Stimulated activated CD4-positive, alpha-beta T cell treated with anti-CD3 and anti-CD28 coated beads, Interleukin-15, amount 100 ng/mL, for 1 hour (primary cell): ENCODE data around the gene IRF8.
"Not testable (repeated sequence)": the region's sequence is repeated elsewhere in the genome, so short reads cannot be mapped to it uniquely, and the experiment has no call there.

Experiments used
- DNase-seq, 2 donors: peaks; one replicate each; pipeline ENCODE4 v3.0.0-alpha.2; 2020; ENCODE audit warnings: low read depth in 1 of 2, low spot score in 1 of 2

The IRF8 gene

DNA sequence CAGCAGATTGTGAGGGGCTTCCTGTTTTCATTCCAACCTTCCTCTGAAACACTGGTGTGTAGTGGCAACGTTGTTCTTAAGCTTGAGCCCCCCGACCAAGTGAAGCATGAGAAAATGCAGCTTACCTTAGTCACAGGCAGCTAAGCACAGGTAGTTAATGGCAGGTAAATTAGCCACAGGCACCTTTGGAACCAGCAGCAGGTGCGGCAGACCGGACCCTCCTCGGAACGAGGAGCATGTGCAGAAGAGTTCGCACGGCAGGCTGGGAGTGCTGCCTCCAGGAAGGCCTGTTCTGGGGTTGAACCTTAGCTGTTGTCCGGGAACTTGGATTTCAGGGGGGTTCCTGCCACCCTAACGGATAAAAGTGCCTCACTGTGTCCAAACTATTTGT, 7.2 kb upstream of the IRF8 start:
- DNase-seq: no peak

DNA sequence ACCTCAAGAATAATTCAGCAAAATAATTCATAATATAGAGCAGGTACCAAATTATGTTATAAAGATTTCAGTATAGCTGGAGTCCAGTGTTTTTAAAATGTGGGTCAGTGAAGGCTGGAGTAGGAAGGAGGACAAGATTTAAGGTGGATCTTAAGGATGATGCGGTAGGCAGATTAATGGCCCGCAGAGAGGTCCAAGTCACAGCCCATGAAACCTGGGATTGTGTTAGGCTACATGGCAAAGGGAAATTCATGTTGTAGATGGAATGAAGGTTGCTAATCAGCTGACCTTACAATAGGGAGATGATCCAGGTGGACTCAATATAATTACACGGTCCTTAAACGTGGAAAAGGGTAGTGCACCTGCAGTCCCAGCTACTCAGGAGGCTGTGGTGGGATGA, 6.2 kb upstream of the IRF8 start:
- no peak for DNase-seq

DNA sequence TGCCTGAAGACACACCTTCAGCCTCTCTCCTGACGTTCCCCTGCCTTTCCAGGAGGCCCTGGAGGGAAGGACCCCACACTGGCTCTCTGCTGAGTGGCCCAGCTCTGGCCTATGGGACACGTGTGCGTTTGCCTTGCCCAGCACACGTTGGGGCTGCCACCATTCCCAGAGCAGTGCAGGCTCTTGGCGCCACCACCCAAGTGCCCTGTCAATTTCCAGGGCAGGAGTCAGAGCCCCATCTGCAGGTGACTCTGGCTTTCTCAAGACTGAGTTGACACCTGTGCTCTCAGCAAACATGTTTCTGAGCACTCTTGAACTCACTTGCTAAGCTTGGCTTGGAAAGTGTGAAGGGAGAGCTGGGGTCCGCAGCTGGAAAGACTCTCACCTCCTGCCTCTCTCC, 4.7 kb upstream of the IRF8 start:
- DNase-seq: no peak

DNA sequence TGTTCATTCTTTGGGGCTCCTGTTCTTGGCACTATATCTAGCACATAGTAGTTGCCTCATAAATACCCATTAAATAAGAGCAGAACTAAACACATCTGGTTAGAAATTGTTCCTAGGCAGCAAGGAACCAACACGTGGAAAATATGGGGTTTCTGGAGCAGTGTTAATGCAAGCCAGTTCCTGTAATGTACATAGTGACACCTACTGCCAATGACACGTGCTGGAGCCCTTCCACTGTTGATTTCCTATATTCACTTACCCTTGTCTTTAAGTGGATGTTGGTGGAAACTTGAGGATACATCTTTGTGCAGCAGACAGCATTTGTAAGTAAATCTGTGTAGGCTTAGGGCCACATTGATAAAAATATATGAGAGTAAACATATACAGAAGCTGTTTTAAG, 1.6 kb upstream of the IRF8 start:
- no peak for DNase-seq

DNA sequence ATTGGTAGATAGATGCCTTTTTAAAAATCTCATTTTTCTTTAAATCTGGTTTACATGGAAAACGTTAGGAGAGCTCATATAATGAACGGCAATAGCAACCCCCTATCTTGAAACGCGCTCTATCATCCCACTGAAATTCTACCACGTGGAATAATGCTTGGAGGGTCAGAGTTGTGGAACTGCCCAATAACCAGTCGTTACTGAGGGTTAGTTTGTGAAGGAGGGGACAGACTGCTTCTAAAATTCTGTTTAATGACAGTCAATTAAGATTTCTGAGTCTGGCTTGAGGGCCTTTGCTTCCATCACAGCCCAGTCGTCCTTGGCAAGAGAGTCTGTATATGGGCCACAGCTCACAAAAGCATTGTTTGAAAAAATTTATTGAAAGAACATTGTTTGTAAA, 482 bp downstream of the IRF8 start:
- no peak for DNase-seq

DNA sequence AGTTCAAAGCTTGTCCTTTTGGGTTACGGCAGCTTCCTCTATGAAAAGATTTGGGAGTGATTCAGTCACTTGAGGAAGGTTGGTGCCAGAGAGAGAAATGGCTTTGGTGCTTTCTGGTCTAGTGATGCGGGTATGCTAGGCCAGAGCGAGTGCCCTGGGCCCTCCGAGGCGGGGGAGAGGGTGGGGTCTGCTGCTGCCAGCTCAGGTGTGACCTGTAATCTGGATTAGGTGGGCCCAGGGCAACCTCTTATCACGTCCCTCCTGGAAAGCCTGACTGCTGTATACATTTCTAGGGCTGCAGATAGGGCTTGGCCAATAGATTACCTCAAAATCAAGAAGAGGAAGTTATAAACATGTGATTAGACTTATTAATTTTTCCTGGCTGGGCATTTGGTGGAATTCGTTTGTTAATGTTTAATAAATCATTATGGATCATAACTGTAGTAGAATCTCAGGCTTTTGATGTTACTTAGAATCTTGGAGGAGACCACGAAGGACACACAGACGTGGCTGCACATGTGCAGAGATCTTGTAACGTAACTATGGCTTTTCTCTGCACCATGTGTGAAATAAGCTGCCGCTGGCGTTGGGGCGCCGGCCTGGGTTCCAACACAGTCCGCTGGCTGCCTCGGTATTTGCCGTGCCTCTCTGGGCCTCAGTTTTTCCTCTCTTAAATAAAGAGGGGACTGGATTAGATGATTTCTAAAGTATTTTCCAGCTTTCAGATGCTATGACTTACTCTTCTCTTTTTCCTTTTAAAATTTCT, 1.2 kb downstream of the IRF8 start:
- DNase-seq: no peak

DNA sequence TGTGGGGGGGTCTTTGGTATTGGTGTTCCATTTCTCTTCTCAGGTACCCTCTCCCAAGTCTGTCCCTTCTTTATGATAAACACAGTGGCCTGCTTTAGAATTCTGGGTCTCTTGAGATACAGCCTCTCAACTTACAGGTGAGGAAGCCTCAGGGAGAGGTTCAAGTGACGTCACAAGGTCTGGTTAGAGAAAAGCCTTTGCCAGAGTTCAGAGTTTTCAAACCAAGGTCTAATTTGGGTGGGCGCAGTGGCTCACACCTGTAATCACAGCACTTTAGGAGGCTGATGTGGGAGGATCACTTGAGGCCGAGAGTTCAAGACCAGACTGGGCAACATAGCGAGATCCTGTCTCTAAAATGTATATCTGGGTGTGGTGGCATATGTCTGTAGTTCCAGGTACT, 2.1 kb downstream of the IRF8 start:
- no peak for DNase-seq

DNA sequence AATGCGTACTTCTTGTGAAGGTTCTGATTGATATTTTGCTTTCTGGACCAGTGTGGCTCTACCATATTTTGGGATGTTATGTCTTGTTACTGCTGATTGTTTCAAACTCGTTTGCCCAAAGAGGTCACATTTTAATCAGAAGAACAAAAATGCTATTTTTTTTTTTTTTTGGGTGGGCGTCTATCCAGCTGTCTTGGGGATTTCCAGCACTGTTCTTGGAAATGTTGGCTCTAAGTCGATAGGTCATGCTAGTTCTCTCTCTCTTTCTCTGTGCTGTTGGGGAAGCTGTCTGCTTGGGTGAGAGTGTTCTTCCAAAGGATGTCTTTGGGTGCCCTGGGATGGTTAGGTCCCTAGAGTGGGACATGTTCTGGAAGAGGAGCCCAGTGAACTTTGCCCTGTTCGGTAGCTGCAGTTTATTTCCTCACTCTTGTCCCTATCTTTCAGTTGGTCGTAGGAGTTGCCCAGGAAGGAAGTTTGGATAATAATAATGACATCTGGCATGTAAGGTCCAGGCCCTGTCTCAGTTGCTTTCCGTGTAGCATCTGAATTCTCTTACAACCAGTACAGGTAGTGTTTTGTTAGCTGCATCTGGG, 2.9 kb downstream of the IRF8 start:
- DNase-seq: no peak

DNA sequence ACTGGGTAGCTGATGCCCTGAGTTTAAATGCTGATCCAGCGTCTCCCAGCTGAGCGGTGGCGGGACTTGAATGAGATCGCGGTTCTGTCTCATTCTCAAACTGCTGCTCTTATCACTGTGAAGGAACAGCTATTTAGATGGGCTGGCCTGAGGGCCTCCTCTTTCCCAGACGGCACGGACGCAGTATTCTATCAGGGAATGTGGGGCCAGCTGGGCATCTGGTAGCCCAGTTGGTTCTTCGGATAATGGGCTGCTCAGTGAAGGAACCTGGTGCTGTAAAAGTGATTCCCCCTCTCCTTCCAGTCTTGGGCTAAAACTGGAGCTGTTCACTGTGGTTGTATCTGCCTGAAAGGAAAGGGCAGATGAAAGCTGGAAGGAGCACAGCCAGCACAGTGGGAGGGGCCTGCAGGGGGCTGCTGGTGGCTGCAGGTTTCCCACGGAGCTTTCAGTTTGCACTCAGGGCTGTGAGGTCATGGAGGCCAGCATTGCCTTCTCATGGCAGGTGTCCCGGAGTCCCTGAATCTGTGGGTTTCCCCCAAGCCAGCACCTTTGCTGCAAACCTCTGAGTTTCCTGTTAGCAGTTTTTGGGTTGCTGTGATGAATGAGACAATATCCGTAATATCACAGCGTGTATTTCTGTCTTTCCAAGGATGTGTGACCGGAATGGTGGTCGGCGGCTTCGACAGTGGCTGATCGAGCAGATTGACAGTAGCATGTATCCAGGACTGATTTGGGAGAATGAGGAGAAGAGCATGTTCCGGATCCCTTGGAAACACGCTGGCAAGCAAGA, 3.6 kb downstream of the IRF8 start:
- no peak for DNase-seq

DNA sequence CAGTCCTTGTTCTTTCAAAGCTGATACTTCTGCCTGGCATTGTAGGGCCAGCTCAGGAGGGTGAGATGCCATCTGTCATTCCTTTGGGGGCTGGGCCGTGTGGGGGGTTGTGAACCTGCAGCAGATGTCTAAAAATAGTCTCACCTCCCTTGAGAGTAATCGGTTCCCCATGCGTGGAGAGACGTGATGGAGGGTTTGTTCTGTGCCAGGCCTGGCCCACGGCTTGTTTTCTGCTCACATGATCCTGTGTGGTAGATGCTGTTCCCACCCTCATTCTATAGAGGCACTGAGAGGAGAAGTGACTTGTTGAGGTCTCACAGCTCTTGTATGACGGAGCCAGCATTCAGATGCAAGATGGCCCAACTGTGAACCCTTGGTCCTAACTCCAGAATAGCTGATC, 4.6 kb downstream of the IRF8 start:
- DNase-seq: no peak

DNA sequence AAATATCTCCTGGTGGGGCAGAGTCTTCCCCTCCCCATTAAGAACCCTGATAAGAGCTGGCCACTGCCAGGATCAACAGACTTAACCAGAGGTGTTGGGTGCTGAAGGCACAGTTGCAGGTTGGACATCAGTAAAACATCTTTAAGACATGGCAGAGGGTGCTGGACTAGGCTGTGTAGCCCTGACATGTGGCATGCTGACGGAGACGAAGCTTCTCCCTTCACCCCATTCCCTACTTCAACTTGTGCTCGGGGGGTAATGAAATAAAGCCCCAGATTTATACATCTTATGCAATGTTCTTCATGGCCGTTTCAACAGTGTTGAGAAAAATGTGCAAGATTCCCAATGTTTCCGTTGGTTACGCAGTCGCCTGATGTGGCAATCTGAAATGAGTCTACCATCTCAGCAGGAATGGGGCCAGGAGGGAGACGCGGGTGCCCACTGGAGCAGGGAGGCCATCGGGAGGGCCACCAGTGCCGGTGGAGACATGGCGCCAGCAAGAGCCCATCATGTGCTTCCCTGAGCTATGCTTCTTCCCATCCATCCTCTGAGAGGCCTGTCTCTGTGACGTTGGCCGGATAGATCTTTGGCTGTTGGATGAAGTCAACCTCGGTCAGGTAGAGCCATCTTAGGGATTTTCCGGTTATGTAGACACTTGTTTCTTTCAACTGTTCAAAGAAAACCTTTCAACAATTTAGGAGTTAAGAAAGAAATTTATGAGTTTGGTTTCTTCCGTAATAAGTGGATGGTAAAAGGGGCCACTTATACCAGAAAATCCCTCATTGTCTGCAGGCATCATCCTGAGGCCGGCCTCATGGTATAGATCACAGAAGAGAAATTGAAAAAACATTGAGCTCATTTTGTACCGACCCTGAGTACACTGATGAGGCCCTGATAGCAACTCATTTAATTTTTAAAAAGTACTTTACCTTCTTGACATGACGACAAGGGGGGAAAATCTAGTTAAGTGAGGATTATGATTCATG, 6.4 kb downstream of the IRF8 start:
- DNase-seq: no peak

DNA sequence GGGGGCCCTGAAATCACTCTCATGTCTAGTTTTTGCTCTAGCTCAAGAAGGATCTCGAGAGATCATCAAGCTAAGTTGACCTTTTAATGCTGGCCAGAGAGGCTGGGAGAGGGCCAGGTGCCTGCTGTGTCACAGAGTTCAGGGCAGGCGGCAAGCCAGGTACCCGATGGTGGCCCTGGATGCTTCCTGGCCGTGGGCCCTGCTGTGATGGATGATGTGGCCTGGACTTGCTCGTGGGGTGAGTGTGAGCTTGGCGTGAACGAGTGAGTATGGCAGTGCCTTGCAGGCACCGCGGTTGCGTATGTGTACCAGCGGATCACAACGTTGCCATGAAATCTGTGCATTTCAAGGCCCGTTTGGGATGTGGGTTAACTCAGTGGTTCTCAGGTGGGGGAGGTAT, 7.4 kb downstream of the IRF8 start:
- DNase-seq: no peak

DNA sequence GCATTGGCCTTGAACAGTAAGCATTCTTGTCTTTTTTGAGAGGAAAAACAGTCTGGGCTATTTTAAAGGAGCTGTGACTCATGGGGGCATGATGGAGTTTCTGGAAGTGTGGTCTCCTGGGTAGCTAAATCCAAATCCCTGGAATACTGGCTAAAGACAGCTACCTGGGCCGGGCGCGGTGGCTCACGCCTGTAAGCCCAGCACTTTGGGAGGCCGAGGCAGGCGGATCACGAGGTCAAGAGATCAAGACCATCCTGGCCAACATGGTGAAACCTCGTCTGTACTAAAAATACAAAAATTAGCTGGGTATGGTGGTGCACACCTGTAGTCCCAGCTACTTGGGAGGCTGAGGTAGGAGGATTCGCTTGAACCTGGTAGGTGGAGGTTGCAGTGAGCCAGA, 8.3 kb downstream of the IRF8 start:
- not testable (repeated sequence) for DNase-seq

DNA sequence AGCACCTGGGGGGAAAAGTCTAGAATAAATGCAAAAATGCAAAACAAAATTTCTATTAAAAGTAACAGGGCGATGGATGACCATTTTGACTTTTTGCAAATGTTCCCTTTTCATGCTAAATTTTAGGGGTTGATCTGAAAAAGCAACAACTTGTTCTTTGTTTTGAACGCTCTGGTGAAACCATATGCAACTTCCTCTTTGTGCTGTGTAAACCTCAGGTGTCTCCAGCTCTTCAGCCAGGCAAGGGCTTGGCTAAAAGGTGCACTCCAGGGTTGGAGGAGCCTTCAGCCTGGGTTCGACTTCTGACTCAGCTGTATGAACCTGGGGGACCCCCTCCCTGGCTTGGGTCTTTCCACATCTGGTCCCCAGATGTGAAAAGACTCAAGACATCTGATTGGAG, 9.5 kb downstream of the IRF8 start:
- no peak for DNase-seq

DNA sequence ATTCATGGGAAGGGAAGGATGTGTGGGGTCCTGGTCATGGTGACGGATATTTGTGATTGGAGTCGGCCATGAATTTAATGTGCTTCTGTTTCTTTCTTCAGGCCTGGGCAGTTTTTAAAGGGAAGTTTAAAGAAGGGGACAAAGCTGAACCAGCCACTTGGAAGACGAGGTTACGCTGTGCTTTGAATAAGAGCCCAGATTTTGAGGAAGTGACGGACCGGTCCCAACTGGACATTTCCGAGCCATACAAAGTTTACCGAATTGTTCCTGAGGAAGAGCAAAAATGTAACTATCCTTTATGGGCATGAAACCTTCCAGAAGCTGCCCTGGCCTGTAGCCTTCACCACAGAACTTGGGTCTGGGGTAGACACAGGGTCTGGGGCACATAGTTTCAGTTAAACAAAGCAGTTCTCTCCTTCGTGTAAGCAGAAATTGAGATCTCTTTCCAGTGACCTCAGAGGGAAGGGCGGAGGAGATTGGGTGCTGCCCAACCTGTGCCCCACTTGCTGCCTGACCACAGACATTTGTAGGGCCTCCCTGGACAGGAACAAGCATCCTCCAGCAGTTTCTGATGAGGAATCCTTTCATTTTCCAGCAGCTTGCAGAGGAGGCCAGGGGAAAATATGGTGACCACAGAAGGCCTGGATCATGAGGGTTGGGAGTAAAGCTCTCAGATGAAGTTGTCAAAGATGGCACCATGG, 10.1 kb downstream of the IRF8 start:
- no peak for DNase-seq

DNA sequence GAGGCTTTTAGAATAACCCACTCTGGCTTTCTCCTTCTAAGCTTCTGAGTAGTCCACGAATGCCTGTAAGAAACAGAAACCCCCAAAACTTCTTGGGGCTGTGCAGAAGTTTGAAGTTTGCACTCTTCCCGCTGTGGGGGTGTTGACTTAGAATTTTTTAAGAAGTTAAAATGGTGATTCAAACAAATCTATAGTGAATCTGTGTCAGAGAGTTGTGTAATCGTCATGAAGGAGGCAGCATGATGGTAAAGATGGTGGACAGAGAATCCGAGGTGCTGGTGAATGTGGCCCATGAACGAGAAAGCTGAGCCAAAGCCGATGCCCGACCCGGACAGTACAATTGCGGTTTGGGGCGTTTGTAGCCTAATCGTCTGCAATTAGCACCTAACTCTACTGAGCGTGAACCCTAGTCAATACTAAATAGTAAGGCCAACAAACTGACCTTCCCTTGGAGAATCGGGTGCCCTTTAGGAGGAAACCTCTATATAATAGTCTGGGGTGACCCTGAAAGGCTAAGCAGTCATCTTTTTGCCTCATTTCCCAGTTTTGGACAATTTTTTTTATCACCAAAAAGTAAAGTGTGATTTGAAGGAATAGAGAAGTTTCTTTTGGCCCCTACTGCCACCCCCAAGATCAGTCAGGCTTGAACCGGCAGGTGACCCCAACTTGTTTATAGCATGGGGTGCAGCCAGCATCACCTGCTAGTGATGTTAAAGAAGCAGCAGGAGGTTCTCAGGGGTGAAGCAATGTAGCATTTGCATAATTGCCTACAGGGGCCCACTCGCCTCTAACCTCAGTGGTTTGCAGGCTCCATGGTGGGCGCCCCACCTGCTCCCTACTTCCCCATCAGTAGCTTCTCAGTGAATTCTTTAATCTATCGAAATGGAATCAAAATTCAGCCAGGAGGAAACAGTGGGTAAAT, 11.2 kb downstream of the IRF8 start:
- DNase-seq: no peak

DNA sequence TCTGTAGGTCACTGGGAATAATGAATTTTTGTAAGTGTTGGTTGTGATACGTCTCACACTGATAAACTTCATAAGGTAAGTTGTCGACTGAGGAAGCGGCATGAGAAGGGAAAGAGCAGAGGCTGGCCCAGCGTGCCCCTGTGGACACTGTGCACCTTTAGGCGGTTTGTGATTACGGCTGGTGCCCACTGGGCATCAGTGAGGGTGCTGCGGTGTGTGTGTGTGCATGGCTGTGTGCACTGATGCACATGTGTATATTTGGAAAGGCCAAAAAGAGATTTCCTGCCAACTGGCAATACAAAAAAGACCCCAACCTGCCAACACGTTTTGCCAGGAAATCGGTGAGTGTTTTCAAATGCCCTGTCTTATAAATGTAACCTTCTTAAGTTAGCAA, 11.9 kb downstream of the IRF8 start:
- DNase-seq: no peak

DNA sequence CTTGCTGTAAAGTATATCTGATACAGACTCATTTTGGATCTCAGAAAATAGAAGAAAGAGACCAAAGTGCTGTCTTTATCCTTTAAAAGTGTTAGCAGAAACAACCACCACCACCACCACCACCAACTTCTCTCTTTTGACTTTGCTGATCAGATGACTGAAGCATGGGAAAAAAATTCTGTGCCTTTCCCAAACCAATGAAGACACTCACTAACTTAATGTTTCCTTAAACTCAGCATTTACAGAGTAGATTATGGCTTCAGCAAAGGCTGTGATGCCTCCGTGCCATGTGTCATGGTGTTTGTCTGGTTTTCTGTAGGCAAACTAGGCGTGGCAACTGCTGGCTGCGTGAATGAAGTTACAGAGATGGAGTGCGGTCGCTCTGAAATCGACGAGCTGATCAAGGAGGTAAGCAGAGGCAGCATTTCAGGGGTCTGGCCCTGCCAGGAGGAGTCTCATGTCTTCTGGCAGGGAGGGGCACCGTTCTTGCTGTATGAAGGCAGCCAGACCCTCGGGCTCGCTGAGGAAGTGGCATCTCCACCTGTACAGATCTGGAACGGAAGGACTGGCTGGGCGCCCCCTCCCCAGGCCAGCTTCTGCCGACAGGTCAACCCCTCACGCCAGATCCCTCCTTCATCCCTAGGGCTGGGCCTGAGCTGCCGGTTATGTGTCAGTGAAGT, 12.4 kb downstream of the IRF8 start:
- no peak for DNase-seq
